Bone marrow (tissue), 2 donors: ENCODE measurements around the gene PSMC3.

Experiments
- DNase-seq, 2 donors: peaks; one replicate each; lab custom pipeline; 2025; lab: John Stamatoyannopoulos, UW

PSMC3 gene

DNA sequence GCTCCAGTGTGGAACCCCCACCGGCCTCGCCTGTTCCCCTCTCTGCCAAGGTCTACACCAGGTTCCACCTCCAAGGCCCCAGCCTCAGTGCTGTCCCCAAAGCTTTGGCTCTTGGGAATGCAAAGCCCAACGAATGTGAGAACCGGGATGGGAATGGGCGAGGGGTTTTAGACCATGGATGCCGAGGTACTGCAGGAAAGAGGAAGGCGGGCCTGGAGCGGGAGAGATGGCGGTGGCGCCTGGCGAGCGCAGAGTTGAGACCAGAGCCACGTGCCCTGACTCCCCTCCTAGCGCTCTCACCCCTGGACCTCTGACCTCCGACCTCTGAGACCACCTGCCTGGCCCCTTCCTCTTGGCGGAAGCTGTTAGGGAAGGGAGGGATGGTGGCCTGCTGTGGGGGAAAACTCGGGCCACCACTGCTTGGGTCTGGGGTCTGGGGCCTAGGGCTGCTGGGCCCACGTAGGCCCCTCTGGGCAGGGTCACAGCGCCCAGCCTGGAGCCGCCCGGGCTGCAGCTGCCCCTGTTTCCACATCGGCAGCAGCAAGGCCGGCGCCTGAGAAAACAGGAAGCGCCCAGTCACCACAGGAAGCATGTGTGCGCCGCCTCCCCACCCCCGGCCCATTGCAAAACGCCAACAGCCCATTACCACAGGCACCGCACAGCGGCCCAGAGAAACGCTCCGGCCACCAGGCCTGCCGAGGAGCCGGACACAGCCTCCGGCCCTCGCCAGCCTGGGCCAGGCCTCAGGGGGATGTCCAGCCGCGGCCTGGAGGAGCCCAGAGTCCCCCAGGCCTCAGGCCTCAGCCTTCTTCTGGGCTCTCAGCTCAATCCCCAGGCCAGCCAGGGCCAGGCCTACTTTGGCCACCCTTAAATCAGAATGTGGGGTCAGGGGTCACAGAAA, 31.7 kb downstream of the PSMC3 start:
- peak; percentile 61 to 83 for DNase-seq

DNA sequence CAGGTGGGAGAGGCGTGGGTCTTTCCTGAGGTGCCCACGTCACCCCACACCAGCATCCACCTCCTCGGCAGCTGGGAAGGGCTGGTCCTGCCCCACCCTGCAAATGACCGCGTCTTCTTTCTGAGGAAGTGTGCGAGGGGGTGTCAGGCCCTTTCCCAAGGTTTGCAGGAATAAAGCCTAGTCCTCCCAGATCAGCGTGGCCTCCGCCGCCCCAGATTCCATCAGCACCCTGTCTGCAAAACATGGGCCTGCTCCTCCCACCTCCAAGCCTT, 32.3 kb downstream of the PSMC3 start:
- no peak for DNase-seq

DNA sequence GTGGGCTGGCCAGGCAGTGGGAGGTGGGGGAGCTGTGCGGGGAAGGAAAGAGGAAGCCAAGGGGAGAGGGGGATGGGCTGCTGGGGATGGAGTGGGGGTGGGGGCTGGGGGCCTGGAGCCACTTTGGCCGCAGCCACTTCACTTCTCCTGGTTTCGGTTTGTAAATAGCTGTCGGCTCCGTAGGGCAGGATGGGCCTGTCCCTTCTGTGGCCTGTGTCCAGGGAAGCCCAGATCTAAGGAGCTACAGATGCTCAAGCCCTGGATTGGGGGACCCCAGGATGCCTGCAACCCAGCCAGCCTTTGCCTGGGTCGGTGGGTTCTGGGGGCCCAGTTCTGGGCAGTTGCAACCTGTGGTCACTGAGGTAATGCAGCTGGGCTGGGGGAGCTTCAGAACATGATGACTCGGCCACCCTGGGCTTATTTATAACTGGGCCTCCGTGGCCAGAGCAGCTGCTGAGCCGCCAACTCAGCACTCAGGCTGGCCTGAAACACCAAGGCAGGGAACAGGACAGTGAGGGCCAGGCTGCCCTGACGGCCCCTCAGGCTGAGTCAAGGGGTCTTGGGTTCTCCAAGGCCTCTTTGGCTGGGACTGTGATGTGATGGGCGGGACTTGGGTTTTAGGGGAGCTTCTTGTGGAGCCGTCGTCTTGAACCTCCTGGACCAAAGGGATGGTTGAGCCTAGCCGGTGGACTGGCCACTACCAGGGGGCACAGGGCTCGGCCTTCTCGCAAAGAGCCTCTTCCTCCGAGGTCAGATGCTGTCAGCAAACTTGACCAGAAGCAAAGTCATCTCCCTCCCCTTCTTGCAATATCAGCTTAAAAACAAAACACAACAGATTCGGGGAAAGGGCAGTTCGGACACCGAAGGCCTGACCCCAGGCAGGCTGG, 32.8 kb downstream of the PSMC3 start:
- peak; percentile 38 to 60 for DNase-seq

- DNase-seq, result no peak
Observed at GRCh38 chr11:47392546-47393162, 33.6 kb downstream of the PSMC3 start.

DNA sequence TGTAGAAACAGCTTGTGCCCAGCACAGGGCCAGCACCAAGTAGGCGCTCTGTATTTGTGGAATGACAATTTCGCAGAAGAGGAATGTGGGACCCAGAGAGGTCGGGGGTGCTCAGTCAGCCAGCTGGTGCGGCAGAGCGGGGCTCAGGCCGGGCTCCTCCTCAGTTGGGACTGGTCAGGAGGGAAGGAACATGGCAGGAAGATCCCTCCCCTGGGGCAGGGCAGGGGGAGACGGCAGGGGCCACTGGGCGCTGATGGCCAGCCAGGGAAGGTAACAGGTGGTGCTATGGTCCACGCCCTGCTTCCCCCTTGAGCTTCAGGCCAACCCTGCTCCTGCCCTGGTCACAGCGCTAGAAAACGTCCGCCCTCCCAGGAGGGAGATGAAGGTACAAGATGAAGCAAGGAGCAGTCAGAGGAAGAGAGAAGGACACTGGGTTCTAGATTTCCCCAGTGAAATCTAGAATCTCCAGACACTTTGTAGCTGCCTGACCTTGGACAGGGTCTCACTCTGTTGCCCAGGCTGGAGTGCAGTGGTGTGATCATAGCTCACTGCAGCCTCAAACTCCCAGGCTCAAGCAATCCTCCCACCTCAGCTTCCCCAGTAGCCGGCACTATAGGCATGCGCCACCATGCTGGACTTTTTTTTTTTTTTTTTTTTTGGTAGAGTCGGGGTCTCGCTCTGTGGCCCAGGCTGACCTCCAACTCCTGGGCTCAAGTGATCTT, 34.4 kb downstream of the PSMC3 start:
- no peak for DNase-seq

DNA sequence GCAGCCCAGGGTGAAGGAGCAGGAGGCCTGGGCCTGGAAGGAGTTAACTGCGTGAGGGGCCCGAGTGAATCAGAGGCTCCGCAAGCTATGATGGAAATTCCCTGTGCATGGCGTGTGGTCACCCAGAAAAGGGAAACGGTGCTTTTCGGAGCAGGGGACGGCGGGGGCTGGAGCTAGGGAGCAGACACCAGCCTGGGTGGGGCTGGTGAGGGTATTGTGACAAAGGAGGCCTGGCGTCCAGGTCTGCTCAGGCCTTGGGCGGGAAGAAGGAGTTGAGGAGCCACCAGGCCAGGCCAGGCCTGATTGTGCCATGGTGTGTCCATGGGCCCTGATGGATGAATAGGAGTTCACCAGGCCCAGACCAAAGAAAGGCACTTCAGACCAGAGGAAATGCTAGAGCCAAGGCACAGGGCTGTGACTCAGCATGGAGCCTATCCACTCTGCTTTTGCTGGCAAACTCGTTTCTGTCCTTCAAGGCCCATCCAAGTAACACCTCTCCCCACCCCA, 35.1 kb downstream of the PSMC3 start:
- DNase-seq, result peak in 1 of 2 donors; percentile 75

DNA sequence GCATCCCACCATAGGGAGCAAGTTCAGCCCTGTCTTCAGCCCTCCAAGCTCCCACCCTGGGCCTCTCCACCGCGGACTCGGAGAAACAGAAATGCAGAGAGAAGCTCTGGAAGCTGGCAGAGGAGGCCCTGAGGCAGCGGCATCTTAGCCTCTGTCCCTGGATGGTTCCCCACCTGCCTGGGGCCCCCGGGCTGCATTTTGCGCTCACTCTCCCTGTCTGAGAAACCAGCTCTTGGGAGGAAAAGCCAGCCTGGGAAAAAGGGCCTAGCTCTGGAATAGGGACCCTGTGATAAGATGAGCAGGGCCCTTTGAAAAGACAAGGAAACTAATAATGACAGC, 35.8 kb downstream of the PSMC3 start:
- no peak for DNase-seq

GRCh38 chr11:47389577-47390421, 36.4 kb downstream of the PSMC3 start:
- DNase-seq, result no peak

GRCh38 chr11:47388697-47389576, 37.3 kb downstream of the PSMC3 start:
- no peak for DNase-seq

- peak in 1 of 2 donors; percentile 27 for DNase-seq
Observed at GRCh38 chr11:47387944-47388696, 38.1 kb downstream of the PSMC3 start.

DNA sequence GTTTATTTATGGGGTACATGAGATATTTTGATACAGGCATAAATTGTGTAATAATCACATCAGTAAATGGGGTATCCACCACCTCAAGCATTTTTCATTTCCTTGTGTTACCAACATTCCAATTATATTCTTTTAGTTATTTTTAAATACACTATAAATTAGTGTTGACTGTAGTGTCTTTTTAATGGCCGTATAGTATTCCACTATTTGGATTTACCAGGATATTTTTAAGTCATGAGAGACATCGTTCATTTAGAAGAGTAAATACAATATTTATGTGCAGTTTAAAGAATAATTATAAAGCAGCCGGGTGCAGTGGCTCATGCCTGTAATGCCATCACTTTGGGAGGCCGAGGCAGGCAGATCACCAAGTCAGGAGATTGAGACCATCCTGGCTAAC, 41.7 kb downstream of the PSMC3 start:
- DNase-seq, result no peak

GRCh38 chr11:47383071-47383470, 43.2 kb downstream of the PSMC3 start:
- no peak for DNase-seq

DNA sequence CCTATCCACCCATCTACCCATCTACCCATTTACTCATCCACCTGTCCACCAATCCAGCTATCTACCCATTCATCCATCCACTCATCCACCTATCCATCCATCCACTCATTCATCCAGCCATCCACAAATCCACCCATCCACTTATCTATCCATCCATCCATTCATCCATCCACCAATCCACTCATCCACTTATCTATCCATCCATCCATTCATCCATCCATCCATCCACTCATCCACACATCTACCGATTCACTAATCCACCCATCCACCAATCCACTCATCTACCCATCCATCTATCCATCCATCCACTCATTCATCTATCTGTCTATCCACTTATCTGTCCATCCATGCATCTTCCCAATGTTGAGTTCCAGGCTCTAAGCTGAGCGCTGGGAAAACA, 46.2 kb downstream of the PSMC3 start:
- no peak for DNase-seq

GRCh38 chr11:47379317-47379716, 46.9 kb downstream of the PSMC3 start:
- DNase-seq, result no peak

GRCh38 chr11:47378836-47379170, 47.4 kb downstream of the PSMC3 start:
- no peak for DNase-seq

- peak; percentile 71 to 87 for DNase-seq
Observed at GRCh38 chr11:47378010-47378835, 48.0 kb downstream of the PSMC3 start, which contains the start of gene SPI1. SPI1 (minus strand) TSS chr11:47378547; CDS start chr11:47378353, 194 bp downstream.

- no peak for DNase-seq
Observed at GRCh38 chr11:47377571-47378009, 48.6 kb downstream of the PSMC3 start.
